Islet precursor cell (in vitro differentiated cells): Measurements from ENCODE around the gene RUVBL2.

Experiments
- DNase-seq: peaks from one replicate; pipeline ENCODE4 v3.0.0-alpha.2; 2018

RUVBL2 gene

GRCh38 chr19:48993175-48994034, at the start of gene RUVBL2, which contains the start of gene GYS1:
Gene RUVBL2 (plus strand): TSS chr19:48993887. CDS start chr19:48993912, 25 bp downstream.
Gene GYS1 (minus strand): TSS chr19:48993309. CDS start chr19:48993112, 197 bp downstream.
- peak; percentile 100 for DNase-seq

- peak; percentile 60 for DNase-seq
Observed at GRCh38 chr19:48945415-48945814, 48.3 kb upstream of the RUVBL2 start.

- DNase-seq: no peak
Observed at GRCh38 chr19:48945817-48946216, 47.9 kb upstream of the RUVBL2 start.

GRCh38 chr19:48946463-48947257, 47.0 kb upstream of the RUVBL2 start:
- no peak for DNase-seq

GRCh38 chr19:48947258-48947542, 46.5 kb upstream of the RUVBL2 start:
- no peak for DNase-seq

- no peak for DNase-seq
Observed at GRCh38 chr19:48950159-48950558, 43.5 kb upstream of the RUVBL2 start.

- no peak for DNase-seq
Observed at GRCh38 chr19:48950830-48951519, 42.7 kb upstream of the RUVBL2 start.

- DNase-seq: no peak
Observed at GRCh38 chr19:48953141-48953540, 40.5 kb upstream of the RUVBL2 start.

GRCh38 chr19:48953990-48954594, 39.6 kb upstream of the RUVBL2 start:
- DNase-seq: no peak

GRCh38 chr19:48954595-48955307, 38.9 kb upstream of the RUVBL2 start, which contains the start of gene BAX:
Gene BAX (plus strand): TSS chr19:48954875. CDS start chr19:48954929, 54 bp downstream.
- peak; percentile 98 for DNase-seq

GRCh38 chr19:48955308-48955958, 38.3 kb upstream of the RUVBL2 start:
- no peak for DNase-seq

GRCh38 chr19:48958006-48958405, 35.7 kb upstream of the RUVBL2 start:
- DNase-seq: no peak

GRCh38 chr19:48959341-48960239, 34.1 kb upstream of the RUVBL2 start:
- no peak for DNase-seq

GRCh38 chr19:48961051-48961649, 32.5 kb upstream of the RUVBL2 start:
- DNase-seq: peak; percentile 67

- peak; percentile 64 for DNase-seq
Observed at GRCh38 chr19:48961673-48962028, 32.0 kb upstream of the RUVBL2 start.

- peak; percentile 80 for DNase-seq
Observed at GRCh38 chr19:48962029-48962848, 31.4 kb upstream of the RUVBL2 start.

- no peak for DNase-seq
Observed at GRCh38 chr19:48962849-48963165, 30.9 kb upstream of the RUVBL2 start.

- DNase-seq: peak; percentile 92
Observed at GRCh38 chr19:48963371-48964204, 30.1 kb upstream of the RUVBL2 start.
